Panc1 (cell line): ENCODE results near the gene SLC25A36. TPM values are rescaled to one million over a fixed set of nuclear protein-coding genes. Genes with fewer than 3 reads are reported as not detected.

Source experiments
- ATAC-seq: fragments of 200-7000 bp; cut with Tn5 transposase; 2 replicates; pipeline ENCODE4 v1.9.1; 2020; ENCODE audit warnings: mild to moderate bottlenecking, moderate library complexity
- BruUV-seq: library from RNA; stranded (reverse); fragments of 400-500 nt; replicated peaks from 2 replicates; lab custom pipeline; 2021; lab: Mats Ljungman, UMichigan
- CTCF ChIA-PET: fragments of 300-600 bp; sonication (Branson Sonifier 250); formaldehyde crosslinking; loops from one replicate; lab custom pipeline; 2022; ENCODE audit warnings: antibody characterized with exemption; lab: Charles Lee
- POLR2A ChIA-PET: fragments of 300-600 bp; sonication (Branson Sonifier 250); formaldehyde crosslinking; loops from one replicate; lab custom pipeline; 2022; ENCODE audit warnings: antibody characterized with exemption; lab: Charles Lee
- DNase-seq: peaks from one replicate; pipeline ENCODE4 v3.0.0-alpha.2; 2010; ENCODE audit warnings: low read depth, low spot score
- H3K27ac ChIP-seq: 2 replicates; pipeline ENCODE4 v1.5.1; 2011; ENCODE audit warnings: mild to moderate bottlenecking, low read length, inconsistent platforms
- H3K27me3 ChIP-seq: fragments of 200-500 bp; sonication (Bioruptor generic); 2 replicates; pipeline ENCODE4 v1.6.0; 2014; ENCODE audit warnings: low read length, inconsistent platforms; ENCODE audit not compliant: control insufficient read depth, insufficient read depth
- H3K36me3 ChIP-seq: fragments of 200-500 bp; sonication (Bioruptor generic); 2 replicates; pipeline ENCODE4 v1.5.1; 2014; ENCODE audit warnings: inconsistent platforms, mild to moderate bottlenecking, low read length, moderate library complexity; ENCODE audit not compliant: control insufficient read depth, insufficient read depth
- H3K4me1 ChIP-seq: 2 replicates; pipeline ENCODE4 v1.5.1; 2011; ENCODE audit warnings: inconsistent platforms, mild to moderate bottlenecking, low read length, moderate library complexity; ENCODE audit not compliant: control insufficient read depth, insufficient read depth
- H3K4me3 ChIP-seq, 2 experiments: 2 replicates each; pipeline ENCODE4 v1.5.1; 2011 to 2012; ENCODE audit warnings: low read depth in 2 of 2, low read length in 2 of 2, mild to moderate bottlenecking in 2 of 2, inconsistent platforms in 1 of 2, moderate library complexity in 1 of 2
- H3K9me3 ChIP-seq: fragments of 200-500 bp; sonication (Bioruptor generic); 2 replicates; pipeline ENCODE4 v1.5.1; 2014; ENCODE audit warnings: low read depth, mild to moderate bottlenecking, inconsistent platforms, low read length, moderate library complexity; ENCODE audit not compliant: control insufficient read depth, insufficient read depth
- POLR2AphosphoS5 ChIP-seq: IDR thresholded peaks from 2 replicates; pipeline ENCODE4 v1.6.1; 2012; ENCODE audit warnings: mild to moderate bottlenecking, low read depth, low read length, moderate library complexity
- SIN3A ChIP-seq: IDR thresholded peaks from 2 replicates; pipeline ENCODE4 v1.6.1; 2012; ENCODE audit warnings: low read depth, mild to moderate bottlenecking, low read length, moderate library complexity, borderline replicate concordance; ENCODE audit not compliant: insufficient read depth
- TCF7L2 ChIP-seq: IDR thresholded peaks from 2 replicates; pipeline ENCODE4 v1.6.1; 2011; ENCODE audit warnings: mild to moderate bottlenecking, low read depth, low read length, inconsistent platforms
- in situ Hi-C: cut with HindIII; loops from 2 replicates; pipeline ENCODE4 v1.10.0; 2016; ENCODE audit warnings: low sequenced_read_pairs, low pct_unique_long_range_greater_than_20kb
- intact Hi-C: fragments of 100-400 bp; cut with micrococcal nuclease; formaldehyde crosslinking; loops from one replicate; pipeline ENCODE4 v1.10.0; 2022; ENCODE audit not compliant: unreplicated experiment
- total RNA-seq: library from RNA; stranded (reverse); gene quantifications from one replicate; pipeline ENCODE4 v1.2.1, GENCODE V29; 2021; ENCODE audit not compliant: unreplicated experiment
- TF ChIP-seq, protein P1 (sequence below): fragments of 450-650 bp; IDR thresholded peaks from 2 replicates; pipeline ENCODE4 v1.5.1; 2017; ENCODE audit warnings: mild to moderate bottlenecking
- TF ChIP-seq, protein P2 (sequence below), 2 experiments: IDR thresholded peaks; 2 replicates each; pipeline ENCODE4 v1.6.1; 2011 to 2012; ENCODE audit warnings: low read depth in 2 of 2, control low read depth in 1 of 2, low read length in 1 of 2, mild to moderate bottlenecking in 1 of 2, moderate library complexity in 1 of 2; ENCODE audit not compliant: insufficient read depth in 1 of 2

SLC25A36 gene
- total RNA-seq, 1 experiment from 2014 or later = 69.5 TPM

DNA sequence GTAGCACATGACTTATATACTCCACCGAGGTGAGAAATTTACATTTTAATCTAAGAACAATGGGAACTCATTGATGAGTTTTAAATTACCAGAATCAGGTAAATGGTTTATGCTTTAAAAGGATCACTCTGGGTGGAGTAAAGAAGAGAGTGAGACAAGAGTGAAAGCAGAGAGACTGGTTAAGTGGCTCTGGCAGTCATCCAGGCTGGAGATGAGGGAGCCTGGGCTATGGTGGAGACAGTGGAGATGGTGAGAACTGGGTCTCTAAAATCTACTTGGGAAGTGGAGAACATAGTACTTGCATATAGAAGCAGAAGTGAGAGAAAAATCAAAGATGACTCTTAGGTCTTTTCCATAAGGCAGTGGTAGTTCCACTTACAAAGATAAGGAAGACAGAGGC is 37.1 kb upstream of the SLC25A36 start:
- Histone ChIP-seq H3K27me3 (peaks cover 6% of the 10 kb centered on the region; the same call in 1 of the 2 replicates), H3K27ac (no peak overlapping the region), H3K4me1 (no peaks in the 10 kb centered on the region), H3K4me3 (no peak overlapping the region), H3K36me3 (no peaks in the 10 kb centered on the region), H3K9me3 (no peaks in the 10 kb centered on the region)
- BruUV-seq = no TSS peak
- in situ Hi-C loops = no loop called here
- ChIA-PET POLR2A (no interaction called here), CTCF (no interaction called here)
- ATAC-seq (no peak), DNase-seq (no peak)
- TF ChIP-seq TCF7L2 (no peak), POLR2AphosphoS5 (no peak), SIN3A (no peak)
- TF ChIP-seq, protein P1, sequence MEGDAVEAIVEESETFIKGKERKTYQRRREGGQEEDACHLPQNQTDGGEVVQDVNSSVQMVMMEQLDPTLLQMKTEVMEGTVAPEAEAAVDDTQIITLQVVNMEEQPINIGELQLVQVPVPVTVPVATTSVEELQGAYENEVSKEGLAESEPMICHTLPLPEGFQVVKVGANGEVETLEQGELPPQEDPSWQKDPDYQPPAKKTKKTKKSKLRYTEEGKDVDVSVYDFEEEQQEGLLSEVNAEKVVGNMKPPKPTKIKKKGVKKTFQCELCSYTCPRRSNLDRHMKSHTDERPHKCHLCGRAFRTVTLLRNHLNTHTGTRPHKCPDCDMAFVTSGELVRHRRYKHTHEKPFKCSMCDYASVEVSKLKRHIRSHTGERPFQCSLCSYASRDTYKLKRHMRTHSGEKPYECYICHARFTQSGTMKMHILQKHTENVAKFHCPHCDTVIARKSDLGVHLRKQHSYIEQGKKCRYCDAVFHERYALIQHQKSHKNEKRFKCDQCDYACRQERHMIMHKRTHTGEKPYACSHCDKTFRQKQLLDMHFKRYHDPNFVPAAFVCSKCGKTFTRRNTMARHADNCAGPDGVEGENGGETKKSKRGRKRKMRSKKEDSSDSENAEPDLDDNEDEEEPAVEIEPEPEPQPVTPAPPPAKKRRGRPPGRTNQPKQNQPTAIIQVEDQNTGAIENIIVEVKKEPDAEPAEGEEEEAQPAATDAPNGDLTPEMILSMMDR = no peak
- TF ChIP-seq, protein P2, sequence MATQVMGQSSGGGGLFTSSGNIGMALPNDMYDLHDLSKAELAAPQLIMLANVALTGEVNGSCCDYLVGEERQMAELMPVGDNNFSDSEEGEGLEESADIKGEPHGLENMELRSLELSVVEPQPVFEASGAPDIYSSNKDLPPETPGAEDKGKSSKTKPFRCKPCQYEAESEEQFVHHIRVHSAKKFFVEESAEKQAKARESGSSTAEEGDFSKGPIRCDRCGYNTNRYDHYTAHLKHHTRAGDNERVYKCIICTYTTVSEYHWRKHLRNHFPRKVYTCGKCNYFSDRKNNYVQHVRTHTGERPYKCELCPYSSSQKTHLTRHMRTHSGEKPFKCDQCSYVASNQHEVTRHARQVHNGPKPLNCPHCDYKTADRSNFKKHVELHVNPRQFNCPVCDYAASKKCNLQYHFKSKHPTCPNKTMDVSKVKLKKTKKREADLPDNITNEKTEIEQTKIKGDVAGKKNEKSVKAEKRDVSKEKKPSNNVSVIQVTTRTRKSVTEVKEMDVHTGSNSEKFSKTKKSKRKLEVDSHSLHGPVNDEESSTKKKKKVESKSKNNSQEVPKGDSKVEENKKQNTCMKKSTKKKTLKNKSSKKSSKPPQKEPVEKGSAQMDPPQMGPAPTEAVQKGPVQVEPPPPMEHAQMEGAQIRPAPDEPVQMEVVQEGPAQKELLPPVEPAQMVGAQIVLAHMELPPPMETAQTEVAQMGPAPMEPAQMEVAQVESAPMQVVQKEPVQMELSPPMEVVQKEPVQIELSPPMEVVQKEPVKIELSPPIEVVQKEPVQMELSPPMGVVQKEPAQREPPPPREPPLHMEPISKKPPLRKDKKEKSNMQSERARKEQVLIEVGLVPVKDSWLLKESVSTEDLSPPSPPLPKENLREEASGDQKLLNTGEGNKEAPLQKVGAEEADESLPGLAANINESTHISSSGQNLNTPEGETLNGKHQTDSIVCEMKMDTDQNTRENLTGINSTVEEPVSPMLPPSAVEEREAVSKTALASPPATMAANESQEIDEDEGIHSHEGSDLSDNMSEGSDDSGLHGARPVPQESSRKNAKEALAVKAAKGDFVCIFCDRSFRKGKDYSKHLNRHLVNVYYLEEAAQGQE (IDR thresholded peaks at IDR 0.05; ENCODE audit: insufficient read depth in 1 of 2, low read depth in 2 of 2, low read length in 1 of 2) = no peak
- intact Hi-C loops = loop anchor here (10.0 kb wide), 1 partner anchor 200 kb away; no protein-coding TSS in a partner anchor

DNA sequence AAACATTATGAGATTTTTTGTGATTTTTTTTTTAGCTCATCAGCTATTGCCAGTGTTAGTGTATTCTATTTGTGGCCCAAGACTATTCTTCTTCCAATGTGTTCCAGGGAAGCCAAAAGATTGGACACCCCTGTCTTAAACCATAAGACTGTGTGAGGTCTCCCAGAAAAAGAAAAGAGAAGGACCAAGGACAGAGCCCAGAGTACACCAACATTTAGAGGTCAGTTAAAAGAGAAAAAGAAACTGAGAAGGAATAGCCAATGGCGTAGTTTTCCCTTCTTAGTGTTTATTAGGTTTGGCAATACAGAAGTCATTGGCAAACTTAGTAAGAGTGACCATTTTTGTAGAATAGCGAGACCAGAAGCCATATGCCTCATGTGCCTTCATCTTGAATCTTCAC is 36.1 kb upstream of the SLC25A36 start:
- no peaks in the 10 kb centered on the region for H3K9me3 ChIP-seq
- H3K4me1 ChIP-seq = no peaks in the 10 kb centered on the region
- BruUV-seq = no TSS peak
- ChIA-PET POLR2A (no interaction called here), CTCF (interaction anchor here (0.5 kb wide), 1 partner anchor 571 kb away, joined by 9 read pairs; no protein-coding TSS in a partner anchor)
- H3K27me3 ChIP-seq = peaks cover 6% of the 10 kb centered on the region; the same call in 1 of the 2 replicates
- intact Hi-C loops = loop anchor here (10.0 kb wide), 1 partner anchor 199 kb away; no protein-coding TSS in a partner anchor
- no peak overlapping the region for H3K4me3 ChIP-seq
- H3K27ac ChIP-seq = no peak overlapping the region
- DNase-seq = no peak
- no peaks in the 10 kb centered on the region for H3K36me3 ChIP-seq
- no peak for ATAC-seq
- in situ Hi-C loops = no loop called here
- TF ChIP-seq, protein P2 (IDR thresholded peaks at IDR 0.05; ENCODE audit: insufficient read depth in 1 of 2, low read depth in 2 of 2, low read length in 1 of 2) = peak in 1 of 2 experiments; percentile 57; a peak in 2 of 4 replicates
- no peak for TF ChIP-seq TCF7L2
- TF ChIP-seq, protein P1 = no peak
